CD4-positive, alpha-beta T cell (primary cell): ENCODE results near the gene VSX2. TPM values are rescaled to one million over a fixed set of nuclear protein-coding genes. Genes with fewer than 3 reads are reported as not detected.

ENCODE experiments used
- ATAC-seq: fragments of 200-7000 bp; cut with Tn5 transposase; one replicate; pipeline ENCODE4 v1.10.0; 2022; ENCODE audit warnings: mild to moderate bottlenecking; ENCODE audit not compliant: poor library complexity
- CTCF ChIA-PET: fragments of 350-600 bp; sonication (Branson Sonifier 250); formaldehyde crosslinking; loops from one replicate; lab custom pipeline; 2021; ENCODE audit warnings: antibody characterized with exemption, inconsistent platforms; lab: Charles Lee
- POLR2A ChIA-PET: fragments of 350-600 bp; sonication (Branson Sonifier 250); formaldehyde crosslinking; loops from one replicate; lab custom pipeline; 2021; ENCODE audit warnings: antibody characterized with exemption, inconsistent platforms; lab: Charles Lee
- DNase-seq, 14 experiments: peaks; one replicate each; pipeline ENCODE4 v3.0.0-alpha.2; 2013 to 2020; ENCODE audit warnings: mixed read lengths in 2 of 14
- H3K27ac ChIP-seq, 2 donors: one replicate each; pipeline versions ENCODE4 v1.5.1 to v1.7.0; 2013; ENCODE audit warnings: low read length in 2 of 2, low read depth in 1 of 2, mild to moderate bottlenecking in 1 of 2
- H3K27me3 ChIP-seq, 2 experiments: 1 replicate in 1 of 2; 2 replicates in 1 of 2; pipeline versions ENCODE4 v1.6.1 to v1.7.0; 2013; ENCODE audit warnings: low read length in 2 of 2, control low read depth in 1 of 2, mild to moderate bottlenecking in 1 of 2, moderate library complexity in 1 of 2; ENCODE audit not compliant: insufficient read depth in 2 of 2, control insufficient read depth in 1 of 2
- H3K36me3 ChIP-seq: one replicate; pipeline ENCODE4 v1.6.1; 2013; ENCODE audit warnings: low read length, control low read depth; ENCODE audit not compliant: insufficient read depth
- H3K4me1 ChIP-seq: one replicate; pipeline ENCODE4 v1.6.1; 2013; ENCODE audit warnings: low read length, control low read depth; ENCODE audit not compliant: insufficient read depth
- H3K4me3 ChIP-seq: one replicate; pipeline ENCODE4 v1.5.1; 2013; ENCODE audit warnings: mild to moderate bottlenecking, low read length, moderate library complexity
- H3K9me3 ChIP-seq, 2 experiments: 1 replicate in 1 of 2; 2 replicates in 1 of 2; pipeline versions ENCODE4 v1.6.1 to v1.7.0; 2013; ENCODE audit warnings: low read length in 2 of 2, mild to moderate bottlenecking in 2 of 2, control low read depth in 1 of 2, moderate library complexity in 1 of 2; ENCODE audit not compliant: control insufficient read depth in 1 of 2, insufficient read depth in 1 of 2
- H3K27ac Mint-ChIP-seq: one replicate; pipeline ENCODE4 v1.8.0; 2020; ENCODE audit warnings: mixed read lengths
- H3K27me3 Mint-ChIP-seq: one replicate; pipeline ENCODE4 v1.8.0; 2021; ENCODE audit warnings: mixed read lengths
- H3K36me3 Mint-ChIP-seq: one replicate; pipeline ENCODE4 v1.8.0; 2021; ENCODE audit warnings: low read depth, mixed read lengths
- H3K4me1 Mint-ChIP-seq: one replicate; pipeline ENCODE4 v1.8.0; 2021; ENCODE audit warnings: low read depth, mixed read lengths
- H3K4me3 Mint-ChIP-seq: one replicate; pipeline ENCODE4 v1.8.0; 2020; ENCODE audit warnings: mild to moderate bottlenecking, mixed read lengths
- H3K9me3 Mint-ChIP-seq: one replicate; pipeline ENCODE4 v1.8.0; 2020; ENCODE audit warnings: mixed read lengths
- CTCF ChIP-seq: fragments of 200-600 bp; IDR thresholded peaks from one replicate; pipeline ENCODE4 v1.8.0; 2022; ENCODE audit warnings: antibody characterized with exemption, mild to moderate bottlenecking
- intact Hi-C, 2 experiments: fragments of 100-400 bp; cut with DNase I in 1 of 2; cut with micrococcal nuclease in 1 of 2; formaldehyde crosslinking; loops; one replicate each; pipeline versions ENCODE4 v1.15.1 to v1.9.0; 2023 to 2025; cut with DNase I, micrococcal nuclease
- polyA plus RNA-seq, 2 donors: library from polyadenylated mRNA; unstranded; fragments of 120-200 nt; gene quantifications; one replicate each; pipeline ENCODE4 v1.2.1, GENCODE V29; 2013
- total RNA-seq, 174 experiments: library from RNA in 2 of 174; stranded (reverse) in 2 of 174; gene quantifications; one replicate each; pipeline ENCODE4 v1.2.3 and lab custom pipeline; 2021 to 2026

Gene VSX2
- total RNA-seq, result not detected
- not detected for polyA plus RNA-seq (2013, experiment 1 of 2)
- not detected for polyA plus RNA-seq (2013, experiment 2 of 2)
- 0 to 0.11 (median 0) reads per million in 172 experiments for total RNA-seq (lab: John Stamatoyannopoulos, UW)

- ChIA-PET CTCF (interaction anchor here (0.6 to 1.4 kb wide), 2 partner anchors 12 to 65 kb away, joined by 3 to 4 read pairs; no protein-coding TSS in a partner anchor), POLR2A (no interaction called here)
- Mint-ChIP-seq H3K36me3 (no peaks in the 10 kb centered on the region), H3K4me3 (peak within 1 kb of the TSS; percentile 49), H3K9me3 (no peaks in the 10 kb centered on the region), H3K27me3 (peaks cover 77% of the 10 kb centered on the region), H3K27ac (no peak within 1 kb of the TSS), H3K4me1 (peaks cover 23% of the 10 kb centered on the region)
- H3K36me3 ChIP-seq, result no peaks in the 10 kb centered on the region
- peaks cover 56 to 73% of the 10 kb centered on the region in 2 experiments for H3K27me3 ChIP-seq
- intact Hi-C loops, result no loop called here
- no peak for TF ChIP-seq CTCF
- peak within 1 kb of the TSS; percentile 26 for H3K4me3 ChIP-seq
- ATAC-seq, result no peak
- DNase-seq, result no peak
- H3K4me1 ChIP-seq, result peaks cover 28% of the 10 kb centered on the region
- no peak within 1 kb of the TSS for H3K27ac ChIP-seq
- H3K9me3 ChIP-seq, result peaks cover 0 to 25% of the 10 kb centered on the region in 2 experiments
Observed at GRCh38 chr14:74238974-74239847, at the start of gene VSX2. TSS of gene VSX2 (plus strand) at chr14:74239449. CDS start at chr14:74239562, 113 bp downstream.

- POLR2A ChIA-PET, result no interaction called here
- no peak for TF ChIP-seq CTCF
- H3K9me3 Mint-ChIP-seq, result no peaks in the 10 kb centered on the region
Observed at GRCh38 chr14:74190927-74191575, 48.2 kb upstream of the VSX2 start.

GRCh38 chr14:74194506-74195274 lies 44.6 kb upstream of the VSX2 start:
- H3K4me3 ChIP-seq, result no peak overlapping the region
- Mint-ChIP-seq H3K4me3 (no peak overlapping the region), H3K36me3 (peaks cover 29% of the 10 kb centered on the region), H3K9me3 (no peaks in the 10 kb centered on the region), H3K27ac (no peak overlapping the region), H3K27me3 (no peaks in the 10 kb centered on the region), H3K4me1 (no peaks in the 10 kb centered on the region)
- POLR2A ChIA-PET, result no interaction called here
- intact Hi-C loops, result no loop called here
- CTCF ChIA-PET, result no interaction called here
- TF ChIP-seq CTCF, result no peak
- peaks cover 9% of the 10 kb centered on the region for H3K36me3 ChIP-seq
- DNase-seq, result no peak
- H3K4me1 ChIP-seq, result no peaks in the 10 kb centered on the region
- H3K27me3 ChIP-seq, result no peaks in the 10 kb centered on the region
- no peak overlapping the region for H3K27ac ChIP-seq
- H3K9me3 ChIP-seq, result no peaks in the 10 kb centered on the region
- no peak for ATAC-seq

More at GRCh38 chr14:74190927-74191575, 48.2 kb upstream of the VSX2 start:
- intact Hi-C loops, result no loop called here
- Histone ChIP-seq H3K4me1 (no peaks in the 10 kb centered on the region), H3K36me3 (no peaks in the 10 kb centered on the region), H3K27me3 (no peaks in the 10 kb centered on the region), H3K27ac (no peak overlapping the region), H3K4me3 (no peak overlapping the region), H3K9me3 (no peaks in the 10 kb centered on the region)
- CTCF ChIA-PET, result interaction anchor here (1.0 kb wide), 1 partner anchor 11 kb away, joined by 3 read pairs; no protein-coding TSS in a partner anchor
- no peak for DNase-seq
- H3K4me1 Mint-ChIP-seq, result no peaks in the 10 kb centered on the region
- no peak overlapping the region for H3K4me3 Mint-ChIP-seq
- H3K36me3 Mint-ChIP-seq, result peaks cover 4% of the 10 kb centered on the region
- H3K27me3 Mint-ChIP-seq, result no peaks in the 10 kb centered on the region
- no peak overlapping the region for H3K27ac Mint-ChIP-seq
- no peak for ATAC-seq
